ENCODE results near the gene PLCB4. TPM values are rescaled to one million over a fixed set of nuclear protein-coding genes. Genes with fewer than 3 reads are reported as not detected.
"Not testable (repeated sequence)": the region's sequence is repeated elsewhere in the genome, so short reads cannot be mapped to it uniquely, and the experiment has no call there.

The PLCB4 gene
- total and polyA plus RNA-seq, 7 donors: 9.7 to 21.0 (median 12.4) TPM

DNA sequence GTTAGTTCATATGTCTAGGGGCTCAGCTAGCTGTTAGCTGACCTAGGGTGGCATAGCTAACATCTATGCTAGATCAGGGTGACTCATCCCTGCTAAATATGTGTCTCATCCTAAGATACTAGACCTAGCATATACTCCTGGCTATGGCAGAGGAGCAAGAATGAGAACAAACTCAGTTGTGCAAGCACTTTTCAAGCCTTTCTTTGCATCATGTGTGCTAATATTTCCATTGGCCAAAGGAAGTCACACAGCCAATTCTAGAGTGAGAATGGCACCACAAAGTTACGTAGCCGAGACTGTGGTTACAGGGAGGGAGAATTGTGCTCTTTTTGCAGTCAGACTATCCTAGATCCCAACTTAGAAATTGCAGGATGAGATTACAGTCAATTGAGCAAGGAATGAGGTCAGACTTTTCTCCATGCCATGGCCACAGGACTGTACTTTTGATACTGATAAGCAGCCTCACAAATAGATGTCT is 78.7 kb downstream of the PLCB4 start:
- peaks cover 0 to 7% (median 0%) of the 10 kb centered on the region in 4 donors for H3K4me1 ChIP-seq
- H3K4me3 ChIP-seq: no peak overlapping the region
- peaks cover 0 to 4% (median 1%) of the 10 kb centered on the region in 4 donors for H3K9me3 ChIP-seq
- H3K27ac ChIP-seq: no peak overlapping the region
- intact Hi-C loops (cut with DNase I): no loop called here
- 89 to 97% methylated on average over 2 of the region's 2 CpGs for WGBS, 2 donors
- TF ChIP-seq POLR2AphosphoS5 (IDR thresholded peaks at IDR 0.05) (no peak), CTCF (IDR thresholded peaks at IDR 0.05) (no peak), EP300 (IDR thresholded peaks at IDR 0.05) (no peak), POLR2A (IDR thresholded peaks at IDR 0.05) (no peak)
- H3K36me3 ChIP-seq: no peaks in the 10 kb centered on the region
- H3K27me3 ChIP-seq: no peaks in the 10 kb centered on the region
- DNase-seq: no peak

- Histone ChIP-seq H3K9me3 (peaks cover 0 to 4% (median 1%) of the 10 kb centered on the region in 4 donors), H3K4me1 (peaks cover 0 to 7% (median 0%) of the 10 kb centered on the region in 4 donors), H3K27ac (no peak overlapping the region), H3K27me3 (no peaks in the 10 kb centered on the region), H3K4me3 (no peak overlapping the region), H3K36me3 (no peaks in the 10 kb centered on the region)
- DNase-seq: no peak
- intact Hi-C loops (cut with DNase I): no loop called here
- TF ChIP-seq EP300 (IDR thresholded peaks at IDR 0.05) (no peak), CTCF (IDR thresholded peaks at IDR 0.05) (no peak), POLR2AphosphoS5 (IDR thresholded peaks at IDR 0.05) (no peak), POLR2A (IDR thresholded peaks at IDR 0.05) (no peak)
- WGBS, 2 donors: 75 to 83% methylated on average over 3 of the region's 3 CpGs
Measured at GRCh38 chr20:9148291-9148690, 79.4 kb downstream of the PLCB4 start.

DNA sequence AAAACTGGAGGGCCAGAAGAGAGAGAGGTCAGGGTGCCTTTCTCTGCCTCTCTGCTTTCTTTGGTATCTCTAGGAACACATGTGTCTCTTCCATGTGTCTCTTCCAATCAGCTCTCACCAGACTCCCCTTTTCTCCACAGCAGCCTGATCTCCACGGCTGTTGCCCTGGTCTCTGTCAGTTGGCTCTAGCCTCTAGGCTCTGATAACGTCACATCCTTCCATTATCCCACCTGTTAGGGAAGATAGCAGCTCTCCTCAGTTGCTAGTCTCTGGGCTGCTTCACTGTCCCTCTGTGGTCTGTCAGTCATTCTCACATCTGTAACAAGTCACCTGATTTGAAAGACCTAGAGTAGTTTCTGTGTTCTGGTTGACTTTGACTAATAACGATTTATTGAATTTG is 80.2 kb downstream of the PLCB4 start:
- no peak overlapping the region for H3K27ac ChIP-seq
- H3K36me3 ChIP-seq: no peaks in the 10 kb centered on the region
- 91% methylated on average over 3 of the region's 3 CpGs for WGBS, 2 donors
- no peaks in the 10 kb centered on the region for H3K27me3 ChIP-seq
- no peak for DNase-seq
- peaks cover 0 to 4% (median 1%) of the 10 kb centered on the region in 4 donors for H3K9me3 ChIP-seq
- intact Hi-C loops (cut with DNase I): no loop called here
- no peak overlapping the region for H3K4me3 ChIP-seq
- H3K4me1 ChIP-seq: no peaks in the 10 kb centered on the region
- TF ChIP-seq CTCF (IDR thresholded peaks at IDR 0.05): no peak

DNA sequence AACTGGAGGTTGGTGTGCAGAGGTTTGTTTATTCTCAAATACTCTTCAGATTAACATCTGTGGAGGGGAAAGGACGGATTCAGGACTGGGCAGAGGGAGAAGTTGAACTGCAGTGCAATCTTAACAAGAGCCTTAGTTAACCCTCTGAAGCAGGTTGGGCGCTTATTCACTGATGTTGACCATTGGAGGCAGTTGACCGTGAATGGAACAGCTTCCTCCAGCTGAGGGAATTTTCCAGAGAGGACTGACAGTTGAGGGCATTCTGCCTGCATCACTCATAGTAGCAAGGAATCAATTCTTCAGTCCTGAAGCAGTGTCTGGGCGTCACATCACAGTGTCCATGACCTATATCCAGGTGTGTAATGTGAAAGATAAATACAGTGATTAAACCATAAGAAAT is 80.9 kb downstream of the PLCB4 start:
- TF ChIP-seq POLR2AphosphoS5 (IDR thresholded peaks at IDR 0.05) (no peak), POLR2A (IDR thresholded peaks at IDR 0.05) (no peak), CTCF (IDR thresholded peaks at IDR 0.05) (no peak), EP300 (IDR thresholded peaks at IDR 0.05) (no peak)
- no peak overlapping the region for H3K4me3 ChIP-seq
- H3K36me3 ChIP-seq: no peaks in the 10 kb centered on the region
- DNase-seq: no peak
- no peaks in the 10 kb centered on the region for H3K4me1 ChIP-seq
- intact Hi-C loops (cut with DNase I): no loop called here
- H3K9me3 ChIP-seq: peaks cover 0 to 4% (median 1%) of the 10 kb centered on the region in 4 donors
- H3K27me3 ChIP-seq: no peaks in the 10 kb centered on the region
- no peak overlapping the region for H3K27ac ChIP-seq
- WGBS, 2 donors: 84 to 88% methylated on average over 4 of the region's 4 CpGs

GRCh38 chr20:9150679-9151078 is 81.8 kb downstream of the PLCB4 start:
- no peak for DNase-seq
- 89 to 90% methylated on average over 3 of the region's 3 CpGs for WGBS, 2 donors
- Histone ChIP-seq H3K9me3 (peaks cover 0 to 4% (median 1%) of the 10 kb centered on the region in 4 donors), H3K4me3 (no peak overlapping the region), H3K27ac (no peak overlapping the region), H3K36me3 (no peaks in the 10 kb centered on the region), H3K4me1 (no peaks in the 10 kb centered on the region), H3K27me3 (no peaks in the 10 kb centered on the region)
- TF ChIP-seq EP300 (IDR thresholded peaks at IDR 0.05) (no peak), CTCF (IDR thresholded peaks at IDR 0.05) (no peak), POLR2A (IDR thresholded peaks at IDR 0.05) (no peak), POLR2AphosphoS5 (IDR thresholded peaks at IDR 0.05) (no peak)
- intact Hi-C loops (cut with DNase I): no loop called here

GRCh38 chr20:9152139-9152538 is 83.3 kb downstream of the PLCB4 start:
- H3K27ac ChIP-seq; DNase-seq; H3K9me3 ChIP-seq; H3K4me1 ChIP-seq; H3K27me3 ChIP-seq; H3K36me3 ChIP-seq; intact Hi-C loops (cut with DNase I); H3K4me3 ChIP-seq: not testable (repeated sequence)
- 91 to 93% methylated on average over 1 of the region's 1 CpG for WGBS, 2 donors
